HepG2 (cell line): ENCODE results near the gene GPR4. TPM values are rescaled to one million over a fixed set of nuclear protein-coding genes. Genes with fewer than 3 reads are reported as not detected.

ENCODE experiments used
- DZIP1 ChIP-seq: sonication (generic); formaldehyde crosslinking; IDR thresholded peaks from 2 replicates; pipeline ENCODE4 v1.5.0; 2020; ENCODE audit warnings: mild to moderate bottlenecking, missing genetic modification reagents
- GZF1 ChIP-seq: sonication (generic); formaldehyde crosslinking; IDR thresholded peaks from 2 replicates; pipeline ENCODE4 v1.5.1; 2020; ENCODE audit warnings: mild to moderate bottlenecking, missing genetic modification reagents
- HNF1A ChIP-seq, 2 experiments: sonication (generic) in 1 of 2; formaldehyde crosslinking in 1 of 2; IDR thresholded peaks; 2 replicates each; pipeline versions ENCODE4 v1.4.0 to v1.6.1; 2016 to 2020; ENCODE audit warnings: borderline replicate concordance in 1 of 2, low read depth in 1 of 2, mild to moderate bottlenecking in 1 of 2, missing genetic modification reagents in 1 of 2
- KDM5B ChIP-seq: sonication (generic); formaldehyde crosslinking; IDR thresholded peaks from 2 replicates; pipeline ENCODE4 v1.4.0; 2020; ENCODE audit warnings: missing genetic modification reagents, mild to moderate bottlenecking, borderline replicate concordance
- MLLT10 ChIP-seq: sonication (generic); formaldehyde crosslinking; IDR thresholded peaks from 2 replicates; pipeline ENCODE4 v1.4.0; 2020; ENCODE audit warnings: missing genetic modification reagents
- MXI1 ChIP-seq: IDR thresholded peaks from 3 replicates; pipeline ENCODE4 v1.6.1; 2012; ENCODE audit warnings: low read depth, low read length, inconsistent platforms, borderline replicate concordance
- PAXIP1 ChIP-seq: sonication (generic); formaldehyde crosslinking; conservative IDR thresholded peaks from 2 replicates; pipeline ENCODE4 v1.4.0; 2020; ENCODE audit warnings: mild to moderate bottlenecking, missing genetic modification reagents, moderate library complexity
- SMAD9 ChIP-seq: sonication (generic); formaldehyde crosslinking; IDR thresholded peaks from 2 replicates; pipeline ENCODE4 v1.5.1; 2020; ENCODE audit warnings: mild to moderate bottlenecking, missing genetic modification reagents
- SMYD3 ChIP-seq: sonication (generic); formaldehyde crosslinking; IDR thresholded peaks from 2 replicates; pipeline ENCODE4 v1.8.1; 2023; ENCODE audit warnings: mild to moderate bottlenecking, missing genetic modification reagents
- SRY ChIP-seq: sonication (generic); formaldehyde crosslinking; IDR thresholded peaks from 2 replicates; pipeline ENCODE4 v1.8.0; 2022; ENCODE audit warnings: mild to moderate bottlenecking, missing genetic modification reagents
- STAT5B ChIP-seq: sonication (generic); formaldehyde crosslinking; IDR thresholded peaks from 2 replicates; pipeline ENCODE4 v1.4.0; 2020; ENCODE audit warnings: missing genetic modification reagents
- THAP9 ChIP-seq: sonication (generic); formaldehyde crosslinking; IDR thresholded peaks from 2 replicates; pipeline ENCODE4; 2020; ENCODE audit warnings: missing genetic modification reagents, mild to moderate bottlenecking, borderline replicate concordance
- ZNF20 ChIP-seq: sonication (generic); formaldehyde crosslinking; IDR thresholded peaks from 2 replicates; pipeline ENCODE4 v1.4.0; 2020; ENCODE audit warnings: mild to moderate bottlenecking, moderate library complexity, missing genetic modification reagents
- polyA plus RNA-seq, 8 experiments: library from polyadenylated mRNA; depleted of rRNA in 3 of 8; stranded (reverse) in 7 of 8; unstranded in 1 of 8; fragments of >200 nt; fragmentation: Illumina TruSeq in 4 of 8; extraction: Trizol in 4 of 8; gene quantifications; 2 replicates each; pipeline versions ENCODE4 v1.2.1 to v1.2.3, GENCODE V29; 2011 to 2016; ENCODE audit warnings: low read depth in 4 of 8, missing spikeins in 1 of 8, mixed read lengths in 1 of 8; ENCODE audit not compliant: insufficient read depth in 1 of 8
- total RNA-seq, 5 experiments: library from RNA; depleted of rRNA; stranded (reverse); fragments of >200 nt; fragmentation: Illumina TruSeq; extraction: Trizol; gene quantifications; 2 replicates each; pipeline ENCODE4 v1.2.3, GENCODE V29; 2016; ENCODE audit warnings: low read depth in 1 of 5

The GPR4 gene
- total and polyA plus RNA-seq, 2 of the 13 experiments (the other 11 are each of a cell fraction or from before 2014, with no cell fraction given) = 0.15 TPM; not detected in 1

- TF ChIP-seq THAP9 (CRISPR knock-in tag) (no peak), KDM5B (CRISPR knock-in tag) (no peak), SMYD3 (CRISPR knock-in tag) (no peak), MLLT10 (CRISPR knock-in tag) (no peak), GZF1 (CRISPR knock-in tag) (0 out of 2 replicates have a peak, but pooled peaks have one; percentile 30), ZNF20 (CRISPR knock-in tag) (no peak), HNF1A (IDR thresholded peaks at IDR 0.05; ENCODE audit: low read depth) (peak; percentile 73), HNF1A (CRISPR knock-in tag; IDR thresholded peaks at IDR 0.05; ENCODE audit: borderline replicate concordance) (peak; percentile 81; the same call in 1 of the 2 replicates), SMAD9 (CRISPR knock-in tag) (no peak), MXI1 (0 out of 3 replicates have a peak, but pooled peaks have one; percentile 17), DZIP1 (CRISPR knock-in tag) (0 out of 2 replicates have a peak, but pooled peaks have one; percentile 27), SRY (CRISPR knock-in tag) (no peak), STAT5B (CRISPR knock-in tag) (no peak), PAXIP1 (CRISPR knock-in tag) (peak; percentile 74)
Observed at GRCh38 chr19:45577111-45577905, 24.7 kb downstream of the GPR4 start (continued).
